Astrocyte of the cerebellum (primary cell): ENCODE results near the gene KCNK10.

Experiments used
- DNase-seq: peaks from one replicate; pipeline ENCODE4 v3.0.0-alpha.2; 2011; ENCODE audit warnings: low read depth
- H3K4me3 ChIP-seq: 2 replicates; pipeline ENCODE4 v1.5.1; 2011; ENCODE audit warnings: mild to moderate bottlenecking, low read depth, low read length, moderate library complexity
- in situ Hi-C: cut with HindIII; loops from 2 replicates; pipeline ENCODE4 v1.10.0; 2017; ENCODE audit warnings: low sequenced_read_pairs
- TF ChIP-seq, protein P1 (sequence below): IDR thresholded peaks from 2 replicates; pipeline ENCODE4 v1.5.1; 2012; ENCODE audit warnings: low read length, low read depth, moderate library complexity, mild to moderate bottlenecking; ENCODE audit errors: missing control alignments

KCNK10 gene, protein sequence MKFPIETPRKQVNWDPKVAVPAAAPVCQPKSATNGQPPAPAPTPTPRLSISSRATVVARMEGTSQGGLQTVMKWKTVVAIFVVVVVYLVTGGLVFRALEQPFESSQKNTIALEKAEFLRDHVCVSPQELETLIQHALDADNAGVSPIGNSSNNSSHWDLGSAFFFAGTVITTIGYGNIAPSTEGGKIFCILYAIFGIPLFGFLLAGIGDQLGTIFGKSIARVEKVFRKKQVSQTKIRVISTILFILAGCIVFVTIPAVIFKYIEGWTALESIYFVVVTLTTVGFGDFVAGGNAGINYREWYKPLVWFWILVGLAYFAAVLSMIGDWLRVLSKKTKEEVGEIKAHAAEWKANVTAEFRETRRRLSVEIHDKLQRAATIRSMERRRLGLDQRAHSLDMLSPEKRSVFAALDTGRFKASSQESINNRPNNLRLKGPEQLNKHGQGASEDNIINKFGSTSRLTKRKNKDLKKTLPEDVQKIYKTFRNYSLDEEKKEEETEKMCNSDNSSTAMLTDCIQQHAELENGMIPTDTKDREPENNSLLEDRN

DNA sequence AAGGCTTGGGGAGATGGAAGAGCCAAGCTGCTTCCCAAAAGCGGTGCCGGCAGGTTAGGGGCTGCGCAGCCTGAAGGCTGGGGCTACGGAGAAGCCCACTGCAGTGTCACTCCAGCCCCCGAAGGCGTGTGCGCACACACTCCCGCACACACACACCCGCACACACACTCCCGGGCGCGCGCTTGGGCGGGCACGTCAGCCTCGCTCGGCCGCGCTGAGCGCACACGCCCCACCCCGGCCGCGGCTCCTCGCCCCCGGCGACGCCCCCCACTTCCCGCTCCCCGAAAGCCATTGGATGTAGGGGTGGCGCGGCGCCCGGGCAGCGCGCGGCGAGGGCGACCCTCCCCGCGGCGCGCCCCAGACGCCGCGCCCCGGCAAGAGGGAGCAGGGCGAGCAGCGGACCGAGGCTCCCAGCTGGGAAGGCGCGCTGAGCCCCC lies at the start of gene KCNK10:
Gene KCNK10, minus strand, starts transcription at position 184 of the 437 bp plus-strand sequence. CDS start 471 bp downstream, outside the sequence.
- no peak for DNase-seq
- peak within 1 kb of the TSS; percentile 30 for H3K4me3 ChIP-seq
- in situ Hi-C loops = no loop called here
- TF ChIP-seq, protein P1, sequence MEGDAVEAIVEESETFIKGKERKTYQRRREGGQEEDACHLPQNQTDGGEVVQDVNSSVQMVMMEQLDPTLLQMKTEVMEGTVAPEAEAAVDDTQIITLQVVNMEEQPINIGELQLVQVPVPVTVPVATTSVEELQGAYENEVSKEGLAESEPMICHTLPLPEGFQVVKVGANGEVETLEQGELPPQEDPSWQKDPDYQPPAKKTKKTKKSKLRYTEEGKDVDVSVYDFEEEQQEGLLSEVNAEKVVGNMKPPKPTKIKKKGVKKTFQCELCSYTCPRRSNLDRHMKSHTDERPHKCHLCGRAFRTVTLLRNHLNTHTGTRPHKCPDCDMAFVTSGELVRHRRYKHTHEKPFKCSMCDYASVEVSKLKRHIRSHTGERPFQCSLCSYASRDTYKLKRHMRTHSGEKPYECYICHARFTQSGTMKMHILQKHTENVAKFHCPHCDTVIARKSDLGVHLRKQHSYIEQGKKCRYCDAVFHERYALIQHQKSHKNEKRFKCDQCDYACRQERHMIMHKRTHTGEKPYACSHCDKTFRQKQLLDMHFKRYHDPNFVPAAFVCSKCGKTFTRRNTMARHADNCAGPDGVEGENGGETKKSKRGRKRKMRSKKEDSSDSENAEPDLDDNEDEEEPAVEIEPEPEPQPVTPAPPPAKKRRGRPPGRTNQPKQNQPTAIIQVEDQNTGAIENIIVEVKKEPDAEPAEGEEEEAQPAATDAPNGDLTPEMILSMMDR = no peak

DNA sequence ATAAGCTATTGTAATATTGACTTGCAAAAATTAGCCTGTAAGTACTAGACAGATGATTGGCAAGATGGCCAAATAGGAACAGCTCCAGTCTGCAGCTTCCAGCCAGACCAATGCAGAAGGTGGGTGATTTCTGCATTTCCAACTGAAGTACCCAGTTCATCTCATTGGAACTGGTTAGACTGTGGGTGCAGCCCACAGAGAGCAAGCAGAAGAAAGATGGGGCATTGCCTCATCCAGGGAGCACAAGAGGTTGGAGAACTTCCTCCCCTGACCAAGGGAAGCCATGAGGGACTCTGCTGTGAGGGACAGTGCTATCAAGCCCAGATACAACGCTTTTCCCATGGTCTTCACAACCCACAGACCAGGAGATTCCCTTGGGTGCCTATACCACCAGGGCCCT lies 46.4 kb upstream of the KCNK10 start:
- DNase-seq = no peak
- TF ChIP-seq, protein P1 = no peak

DNA sequence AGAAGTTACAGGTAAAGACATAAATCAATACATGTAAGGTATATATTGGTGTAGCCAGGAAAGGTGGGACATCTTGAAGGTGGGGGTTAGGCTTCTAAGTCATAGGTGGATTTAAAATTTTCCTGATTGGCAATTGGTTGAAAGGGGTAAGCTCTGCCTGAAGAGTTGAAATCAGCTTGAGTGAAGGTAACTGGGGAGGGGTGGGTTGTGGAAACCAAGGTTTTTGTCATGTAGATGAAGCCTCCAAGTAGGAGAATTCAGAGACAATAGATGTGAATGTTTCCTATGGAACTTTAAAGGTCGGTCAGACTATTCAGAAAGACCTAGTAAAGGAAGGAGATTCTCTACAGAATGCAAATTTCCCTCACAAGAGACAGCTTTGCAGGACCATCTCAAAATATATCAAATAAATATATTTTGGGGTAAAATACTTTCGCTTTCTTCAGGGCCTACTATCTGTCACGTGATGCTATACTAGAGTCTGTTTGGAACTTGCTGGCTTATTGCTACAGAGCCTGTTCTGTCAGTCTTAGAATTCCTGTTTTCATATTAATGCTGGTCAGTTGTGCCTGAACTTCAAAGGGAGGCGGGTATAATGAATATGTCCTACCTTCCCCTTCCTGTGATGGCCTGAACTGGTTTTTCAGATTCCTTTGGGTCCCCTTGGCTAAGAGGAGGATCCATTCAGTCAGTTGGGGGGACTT lies 41.8 kb upstream of the KCNK10 start:
- no peak for DNase-seq
- TF ChIP-seq, protein P1 = no peak
- in situ Hi-C loops = no loop called here
- no peak overlapping the region for H3K4me3 ChIP-seq

More for the DNA sequence above, 46.4 kb upstream of the KCNK10 start:
- H3K4me3 ChIP-seq = no peak overlapping the region
- in situ Hi-C loops = no loop called here

DNA sequence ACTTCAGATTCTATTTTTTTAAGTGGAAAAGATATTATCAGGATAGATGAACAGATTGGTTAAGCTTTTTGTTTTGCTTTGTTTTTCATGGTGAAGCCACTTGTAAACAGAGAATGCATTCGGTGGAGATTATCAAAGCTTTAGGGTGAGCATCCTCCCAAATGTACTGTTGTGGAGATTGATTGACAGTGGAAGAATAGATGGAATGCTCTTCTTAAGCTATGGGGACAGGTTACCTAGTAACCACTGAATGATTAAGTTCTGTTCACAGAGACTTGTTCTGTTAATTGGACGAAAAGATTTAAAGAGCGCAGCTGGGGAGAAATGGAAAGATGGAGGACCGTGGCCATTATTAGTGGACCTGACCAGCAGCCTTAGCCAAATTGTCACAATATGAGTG lies 40.6 kb upstream of the KCNK10 start:
- TF ChIP-seq, protein P1 = no peak
- no peak overlapping the region for H3K4me3 ChIP-seq
- in situ Hi-C loops = no loop called here
- DNase-seq = no peak

DNA sequence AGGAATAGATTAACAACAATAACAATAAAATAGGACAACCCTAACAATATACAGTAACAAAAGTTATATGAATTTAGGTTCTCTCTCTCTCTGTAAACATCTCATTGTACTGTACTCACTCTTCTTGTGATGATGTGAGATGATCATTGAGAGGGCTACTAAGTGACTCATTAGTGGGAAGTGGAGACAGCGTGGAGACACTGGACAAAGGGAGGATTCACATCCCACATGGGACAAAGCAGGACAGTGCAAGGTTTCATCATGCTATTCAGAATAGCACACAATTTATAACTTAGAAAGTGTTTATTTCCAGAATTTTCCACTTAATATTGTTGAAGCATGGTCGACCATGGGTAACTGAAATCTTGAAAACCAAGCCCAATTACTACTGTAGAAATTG lies 36.4 kb upstream of the KCNK10 start:
- no peak overlapping the region for H3K4me3 ChIP-seq
- in situ Hi-C loops = no loop called here
- no peak for DNase-seq
- TF ChIP-seq, protein P1 = no peak

DNA sequence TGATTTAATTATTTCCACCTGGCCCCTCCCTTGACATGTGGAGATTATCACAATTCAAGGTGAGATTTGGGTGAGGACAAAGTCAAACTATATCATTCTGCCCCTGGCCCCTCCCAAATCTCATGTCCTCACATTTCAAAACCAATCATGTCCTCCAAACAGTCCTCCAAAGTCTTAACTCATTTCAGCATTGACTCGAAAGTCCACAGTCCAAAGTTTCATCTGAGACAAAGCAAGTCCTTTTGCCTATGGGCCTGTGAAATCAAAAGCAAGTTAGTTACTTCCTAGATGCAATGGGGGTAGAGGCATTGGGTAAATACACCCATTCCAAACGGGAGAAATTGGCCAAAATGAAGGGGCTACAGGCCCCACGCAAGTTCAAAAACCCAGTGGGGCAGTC lies 31.3 kb upstream of the KCNK10 start:
- TF ChIP-seq, protein P1 = no peak
- in situ Hi-C loops = no loop called here
- H3K4me3 ChIP-seq = no peak overlapping the region
- no peak for DNase-seq
